Keratinocyte (primary cell): ENCODE measurements around the gene SULF2.

Experiments
- CTCF ChIP-seq, 3 experiments: IDR thresholded peaks in 1 of 3; conservative IDR thresholded peaks in 1 of 3; optimal IDR thresholded peaks in 1 of 3; 2 replicates in 2 of 3; 3 replicates in 1 of 3; pipeline versions ENCODE3 to v1.5.1; 2011; ENCODE audit warnings: low read length in 3 of 3, mild to moderate bottlenecking in 3 of 3, moderate library complexity in 2 of 3, control low read depth in 1 of 3, inconsistent platforms in 1 of 3; ENCODE audit not compliant: insufficient read depth in 2 of 3; ENCODE audit errors: extremely low read depth in 1 of 3
- EZH2 ChIP-seq: IDR thresholded peaks from one replicate; pipeline ENCODE4 v1.6.1; 2012; ENCODE audit warnings: inconsistent platforms, mild to moderate bottlenecking, low read length, moderate library complexity

- TF ChIP-seq CTCF (optimal IDR thresholded peaks at IDR 0.05 in 1 of 3, IDR thresholded peaks at IDR 0.05 in 1 of 3, conservative IDR thresholded peaks at IDR 0.05 in 1 of 3; ENCODE audit: extremely low read depth in 1 of 3, insufficient read depth in 2 of 3, low read length in 3 of 3): no peak
- TF ChIP-seq EZH2: no peak
Observed at GRCh38 chr20:47778398-47779354, 6.6 kb downstream of the SULF2 start.
